Esophagus muscularis mucosa (tissue), 4 donors: ENCODE results near the gene SLC30A2. TPM values are rescaled to one million over a fixed set of nuclear protein-coding genes. Genes with fewer than 3 reads are reported as not detected.

Experiments
- DNase-seq: peaks from one replicate; pipeline ENCODE4 v3.0.0-alpha.2; 2017; ENCODE audit errors: extremely low spot score
- H3K27ac ChIP-seq, 4 donors: fragments of 200-600 bp; sonication (generic); replicated peaks in 1 of 4; 1 replicate in 3 of 4; 2 replicates in 1 of 4; pipeline ENCODE4 v1.5.1; 2016 to 2019; ENCODE audit warnings: mild to moderate bottlenecking in 1 of 4
- H3K27me3 ChIP-seq, 4 donors: fragments of 200-600 bp; sonication (generic); one replicate each; pipeline versions ENCODE4 v1.5.1 to v1.6.0; 2016 to 2019
- H3K36me3 ChIP-seq, 4 donors: fragments of 200-600 bp; sonication (generic); one replicate each; pipeline ENCODE4 v1.5.1; 2016 to 2019
- H3K4me1 ChIP-seq, 4 donors: fragments of 200-600 bp; sonication (generic); one replicate each; pipeline ENCODE4 v1.5.1; 2016 to 2019
- H3K4me3 ChIP-seq, 4 donors: fragments of 200-600 bp; sonication (generic); 1 replicate in 2 of 4; 2 replicates in 2 of 4; pipeline ENCODE4 v1.5.1; 2016 to 2019; ENCODE audit warnings: mild to moderate bottlenecking in 4 of 4, moderate library complexity in 1 of 4
- H3K9me3 ChIP-seq, 4 donors: fragments of 200-600 bp; sonication (generic); 1 replicate in 3 of 4; 2 replicates in 1 of 4; pipeline ENCODE4 v1.5.1; 2016 to 2019
- CTCF ChIP-seq, 3 experiments: fragments of 200-600 bp in 2 of 3; fragments of 450-650 bp in 1 of 3; sonication (generic) in 2 of 3; IDR thresholded peaks; one replicate each; pipeline ENCODE4 v1.5.1; 2017 to 2019; ENCODE audit warnings: antibody characterized with exemption in 3 of 3, mild to moderate bottlenecking in 2 of 3, moderate library complexity in 1 of 3
- EP300 ChIP-seq: sonication (generic); formaldehyde crosslinking; IDR thresholded peaks from one replicate; pipeline ENCODE4 v1.6.1; 2017; ENCODE audit warnings: antibody characterized with exemption
- POLR2A ChIP-seq: fragments of 450-650 bp; IDR thresholded peaks from one replicate; pipeline ENCODE4 v1.6.1; 2017; ENCODE audit warnings: antibody characterized with exemption, moderate library complexity, mild to moderate bottlenecking, low read depth
- POLR2AphosphoS5 ChIP-seq, 2 donors: sonication (generic); formaldehyde crosslinking; IDR thresholded peaks; one replicate each; pipeline ENCODE4 v1.6.1; 2017; ENCODE audit warnings: antibody characterized with exemption in 2 of 2
- WGBS: methylation state at CpG from one replicate; pipeline ENCODE4 v1.1.5; 2018; 5-methylcytosine and 5-hydroxymethylcytosine counted together
- intact Hi-C: fragments of 100-400 bp; cut with DNase I; formaldehyde crosslinking; loops from one replicate; pipeline ENCODE4 v1.15.1; 2023
- total RNA-seq, 4 donors: library from RNA; depleted of rRNA; stranded (reverse); fragments of >200 nt; gene quantifications; one replicate each; pipeline versions ENCODE4 v1.1.0 to v1.2.1, GENCODE V29; 2016

The SLC30A2 gene
- total RNA-seq, 4 donors from 2014 or later: 0.17 TPM; not detected in 3

- Histone ChIP-seq H3K4me1 (peaks cover 0 to 19% (median 4%) of the 10 kb centered on the region in 4 donors), H3K27me3 (no peaks in the 10 kb centered on the region), H3K27ac (no peak overlapping the region), H3K4me3 (no peak overlapping the region), H3K9me3 (no peaks in the 10 kb centered on the region), H3K36me3 (no peaks in the 10 kb centered on the region)
- intact Hi-C loops: no loop called here
- DNase-seq: no peak
- TF ChIP-seq POLR2A (no peak), POLR2AphosphoS5 (IDR thresholded peaks at IDR 0.05) (no peak), EP300 (no peak), CTCF (IDR thresholded peaks at IDR 0.05) (no peak)
- 92% methylated on average over 2 of the region's 2 CpGs for WGBS
These were observed 30.6 kb downstream of the SLC30A2 start for GRCh38 chr1:26015358-26015757.

GRCh38 chr1:26014179-26014578, 31.7 kb downstream of the SLC30A2 start:
- Histone ChIP-seq H3K27ac (no peak overlapping the region), H3K27me3 (no peaks in the 10 kb centered on the region), H3K36me3 (no peaks in the 10 kb centered on the region), H3K4me1 (peaks cover 0 to 19% (median 4%) of the 10 kb centered on the region in 4 donors), H3K9me3 (no peaks in the 10 kb centered on the region), H3K4me3 (no peak overlapping the region)
- no peak for DNase-seq
- intact Hi-C loops: no loop called here
- WGBS: 88% methylated on average over 2 of the region's 2 CpGs
- TF ChIP-seq POLR2AphosphoS5 (IDR thresholded peaks at IDR 0.05) (no peak), CTCF (IDR thresholded peaks at IDR 0.05) (no peak)

GRCh38 chr1:26012864-26013263, 33.1 kb downstream of the SLC30A2 start:
- TF ChIP-seq CTCF (IDR thresholded peaks at IDR 0.05): no peak
- TF ChIP-seq EP300: no peak
- no peak for TF ChIP-seq POLR2AphosphoS5 (IDR thresholded peaks at IDR 0.05)
- no peak for TF ChIP-seq POLR2A
- Histone ChIP-seq H3K27me3 (no peaks in the 10 kb centered on the region), H3K4me1 (peaks cover 0 to 16% (median 4%) of the 10 kb centered on the region in 4 donors), H3K27ac (no peak overlapping the region), H3K9me3 (no peaks in the 10 kb centered on the region), H3K4me3 (no peak overlapping the region), H3K36me3 (no peaks in the 10 kb centered on the region)
- intact Hi-C loops: no loop called here
- 43% methylated on average over 2 of the region's 3 CpGs for WGBS
- no peak for DNase-seq

GRCh38 chr1:26010825-26011224, 35.1 kb downstream of the SLC30A2 start:
- Histone ChIP-seq H3K9me3 (no peaks in the 10 kb centered on the region), H3K4me1 (peaks cover 0 to 3% (median 1%) of the 10 kb centered on the region in 4 donors), H3K27ac (no peak overlapping the region), H3K36me3 (no peaks in the 10 kb centered on the region), H3K27me3 (no peaks in the 10 kb centered on the region), H3K4me3 (no peak overlapping the region)
- intact Hi-C loops: no loop called here
- no peak for DNase-seq
- TF ChIP-seq POLR2A (no peak), CTCF (IDR thresholded peaks at IDR 0.05) (no peak), EP300 (no peak), POLR2AphosphoS5 (IDR thresholded peaks at IDR 0.05) (no peak)
- WGBS: 85% methylated on average over 3 of the region's 3 CpGs

- Histone ChIP-seq H3K36me3 (no peaks in the 10 kb centered on the region), H3K9me3 (no peaks in the 10 kb centered on the region), H3K4me3 (no peak overlapping the region), H3K27me3 (no peaks in the 10 kb centered on the region), H3K4me1 (peaks cover 0 to 10% (median 3%) of the 10 kb centered on the region in 4 donors), H3K27ac (no peak overlapping the region)
- 65% methylated on average over 6 of the region's 6 CpGs for WGBS
- TF ChIP-seq POLR2AphosphoS5 (IDR thresholded peaks at IDR 0.05) (no peak), POLR2A (no peak), CTCF (IDR thresholded peaks at IDR 0.05) (no peak), EP300 (no peak)
- DNase-seq: no peak
- intact Hi-C loops: no loop called here
These were observed 36.0 kb downstream of the SLC30A2 start for GRCh38 chr1:26009796-26010447.
